Gastroesophageal sphincter (tissue), 4 donors: ENCODE results near the gene RETNLB. TPM values are rescaled to one million over a fixed set of nuclear protein-coding genes. Genes with fewer than 3 reads are reported as not detected.

Source experiments
- ATAC-seq: fragments of 150-250 bp; one replicate; pipeline ENCODE4 v1.9.1; 2016; ENCODE audit warnings: mild to moderate bottlenecking, moderate library complexity
- H3K27ac ChIP-seq, 4 donors: fragments of 200-600 bp; sonication (generic) in 3 of 4; 1 replicate in 3 of 4; 2 replicates in 1 of 4; pipeline ENCODE4 v1.5.1; 2016 to 2019
- H3K27me3 ChIP-seq: fragments of 200-600 bp; sonication (generic); one replicate; pipeline ENCODE4 v1.5.1; 2019
- H3K36me3 ChIP-seq, 2 donors: fragments of 200-600 bp; sonication (generic); one replicate each; pipeline ENCODE4 v1.5.1; 2019; ENCODE audit warnings: control low read depth in 1 of 2
- H3K4me1 ChIP-seq, 3 donors: fragments of 200-600 bp; sonication (generic); 1 replicate in 2 of 3; 2 replicates in 1 of 3; pipeline ENCODE4 v1.5.1; 2016 to 2019; ENCODE audit warnings: control low read depth in 2 of 3
- H3K4me3 ChIP-seq, 2 donors: fragments of 200-600 bp; sonication (generic); one replicate each; pipeline ENCODE4 v1.5.1; 2019; ENCODE audit warnings: mild to moderate bottlenecking in 1 of 2, moderate library complexity in 1 of 2
- H3K9me3 ChIP-seq, 3 donors: fragments of 200-600 bp; sonication (generic); one replicate each; pipeline ENCODE4 v1.5.1; 2017 to 2019; ENCODE audit warnings: control low read depth in 2 of 3
- CTCF ChIP-seq, 4 experiments: fragments of 200-600 bp in 2 of 4; fragments of 450-650 bp in 2 of 4; sonication (generic) in 1 of 4; IDR thresholded peaks; one replicate each; pipeline ENCODE4 v1.5.1; 2017 to 2019; ENCODE audit warnings: antibody characterized with exemption in 4 of 4, mild to moderate bottlenecking in 2 of 4, moderate library complexity in 2 of 4
- EP300 ChIP-seq: sonication (generic); formaldehyde crosslinking; IDR thresholded peaks from one replicate; pipeline ENCODE4 v1.6.1; 2017; ENCODE audit warnings: antibody characterized with exemption, mild to moderate bottlenecking
- POLR2A ChIP-seq, 2 donors: fragments of 450-650 bp; IDR thresholded peaks; one replicate each; pipeline ENCODE4 v1.6.1; 2017; ENCODE audit warnings: antibody characterized with exemption in 2 of 2, mild to moderate bottlenecking in 2 of 2, moderate library complexity in 1 of 2
- POLR2AphosphoS5 ChIP-seq: sonication (generic); formaldehyde crosslinking; IDR thresholded peaks from one replicate; pipeline ENCODE4 v1.6.1; 2017; ENCODE audit warnings: antibody characterized with exemption
- WGBS, 2 donors: methylation state at CpG; one replicate each; pipeline ENCODE4 v1.1.5; 2018; ENCODE audit warnings: low coverage in 1 of 2; 5-methylcytosine and 5-hydroxymethylcytosine counted together
- total RNA-seq, 4 donors: library from RNA; depleted of rRNA; stranded (reverse); fragments of >200 nt; gene quantifications; one replicate each; pipeline ENCODE4 v1.1.0, GENCODE V29; 2016

The RETNLB gene
- total RNA-seq, 4 donors from 2014 or later, result not detected

DNA sequence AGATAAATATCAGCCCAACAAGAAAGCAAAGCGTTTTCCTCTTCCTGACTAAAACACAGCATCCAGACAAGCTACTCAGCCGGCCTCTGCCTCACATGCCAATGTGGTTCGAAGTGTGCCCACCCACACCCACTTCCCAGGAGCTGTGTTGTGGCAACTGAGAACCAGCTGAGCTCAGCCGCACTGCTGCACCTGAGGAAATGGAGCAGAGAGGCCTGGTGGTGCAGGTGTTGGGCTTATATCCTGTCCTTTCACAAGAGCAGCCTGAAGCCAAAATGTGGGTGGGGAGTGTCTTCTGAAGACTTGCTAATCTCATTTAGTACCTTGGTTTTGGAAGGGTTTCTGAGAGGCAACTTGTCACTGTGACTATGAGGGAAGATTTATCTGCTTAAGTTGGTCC, 23.0 kb upstream of the RETNLB start:
- no peaks in the 10 kb centered on the region for H3K9me3 ChIP-seq
- TF ChIP-seq CTCF (IDR thresholded peaks at IDR 0.05), result no peak
- TF ChIP-seq POLR2A (IDR thresholded peaks at IDR 0.05), result no peak
- no peak for TF ChIP-seq POLR2AphosphoS5
- no peak for TF ChIP-seq EP300
- 73 to 77% methylated on average over 4 of the region's 4 CpGs for WGBS, 2 donors
- no peaks in the 10 kb centered on the region for H3K36me3 ChIP-seq
- no peaks in the 10 kb centered on the region for H3K4me1 ChIP-seq
- no peak overlapping the region for H3K4me3 ChIP-seq
- no peak overlapping the region for H3K27ac ChIP-seq
- peaks cover 4% of the 10 kb centered on the region for H3K27me3 ChIP-seq
- ATAC-seq, result no peak

GRCh38 chr3:108779496-108779895, 22.3 kb upstream of the RETNLB start:
- 77 to 90% methylated on average over 3 of the region's 3 CpGs for WGBS, 2 donors
- H3K4me1 ChIP-seq, result no peaks in the 10 kb centered on the region
- H3K4me3 ChIP-seq, result no peak overlapping the region
- no peak for ATAC-seq
- no peaks in the 10 kb centered on the region for H3K36me3 ChIP-seq
- H3K27me3 ChIP-seq, result peaks cover 4% of the 10 kb centered on the region
- no peak for TF ChIP-seq POLR2AphosphoS5
- no peak for TF ChIP-seq EP300
- no peak for TF ChIP-seq CTCF (IDR thresholded peaks at IDR 0.05)
- TF ChIP-seq POLR2A (IDR thresholded peaks at IDR 0.05), result no peak
- no peaks in the 10 kb centered on the region for H3K9me3 ChIP-seq
- no peak overlapping the region for H3K27ac ChIP-seq

DNA sequence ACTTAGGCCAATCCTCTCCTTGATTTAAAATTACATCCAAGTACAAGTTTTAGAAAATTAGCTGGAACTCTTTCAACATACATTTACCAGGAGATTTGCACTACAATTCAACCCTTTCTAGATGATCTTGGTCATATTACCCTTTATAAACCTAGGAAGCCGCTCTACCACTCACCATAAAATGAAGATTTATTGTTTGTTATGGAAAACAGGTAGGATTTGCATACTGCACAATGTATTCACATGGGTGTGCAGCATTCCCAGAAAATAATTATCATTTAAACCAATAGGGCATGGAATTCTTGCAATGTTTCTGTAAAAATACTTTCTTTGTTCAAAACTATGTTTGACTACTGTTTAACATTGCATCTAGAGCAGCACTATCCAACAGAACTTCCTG, 18.4 kb upstream of the RETNLB start:
- Histone ChIP-seq H3K27ac (no peak overlapping the region), H3K9me3 (no peaks in the 10 kb centered on the region), H3K36me3 (no peaks in the 10 kb centered on the region), H3K4me3 (no peak overlapping the region), H3K4me1 (no peaks in the 10 kb centered on the region), H3K27me3 (no peaks in the 10 kb centered on the region)
- 78 to 79% methylated on average over 1 of the region's 1 CpG for WGBS, 2 donors
- no peak for TF ChIP-seq POLR2AphosphoS5
- TF ChIP-seq CTCF (IDR thresholded peaks at IDR 0.05), result no peak
- TF ChIP-seq EP300, result no peak
- no peak for TF ChIP-seq POLR2A (IDR thresholded peaks at IDR 0.05)
- ATAC-seq, result no peak

GRCh38 chr3:108767253-108767652, 10.0 kb upstream of the RETNLB start:
- TF ChIP-seq POLR2A (IDR thresholded peaks at IDR 0.05) (no peak), POLR2AphosphoS5 (no peak), CTCF (IDR thresholded peaks at IDR 0.05) (no peak), EP300 (no peak)
- no peaks in the 10 kb centered on the region for H3K4me1 ChIP-seq
- ATAC-seq, result no peak
- no peaks in the 10 kb centered on the region for H3K9me3 ChIP-seq
- no peaks in the 10 kb centered on the region for H3K27me3 ChIP-seq
- no peak overlapping the region for H3K4me3 ChIP-seq
- no peaks in the 10 kb centered on the region for H3K36me3 ChIP-seq
- 100% methylated on average over 1 to 2 of the region's 3 CpGs for WGBS, 2 donors
- H3K27ac ChIP-seq, result no peak overlapping the region

- ATAC-seq, result no peak
- WGBS, 2 donors, result 63% methylated on average over 5 of the region's 5 CpGs; no CpG with 5 or more reads in 1 of the 2 donors
- no peaks in the 10 kb centered on the region for H3K9me3 ChIP-seq
- H3K4me3 ChIP-seq, result no peak overlapping the region
- no peaks in the 10 kb centered on the region for H3K4me1 ChIP-seq
- H3K27ac ChIP-seq, result no peak overlapping the region
- TF ChIP-seq POLR2A (IDR thresholded peaks at IDR 0.05), result no peak
- TF ChIP-seq POLR2AphosphoS5, result no peak
- TF ChIP-seq CTCF (IDR thresholded peaks at IDR 0.05), result no peak
- TF ChIP-seq EP300, result no peak
- no peaks in the 10 kb centered on the region for H3K27me3 ChIP-seq
- no peaks in the 10 kb centered on the region for H3K36me3 ChIP-seq
These were observed 1.5 kb downstream of the RETNLB start for GRCh38 chr3:108755686-108756085.
